CD4-positive, alpha-beta T cell treated with Interleukin-10 for 1 hour (primary cell): ENCODE results near the gene GAL3ST1.
"Not testable (repeated sequence)": the region's sequence is repeated elsewhere in the genome, so short reads cannot be mapped to it uniquely, and the experiment has no call there.

ENCODE experiments used
- DNase-seq: peaks from one replicate; pipeline ENCODE4 v3.0.0-alpha.2; 2020

Gene GAL3ST1

GRCh38 chr22:30574095-30574981 is at the start of gene GAL3ST1:
Gene GAL3ST1, minus strand, starts transcription at chr22:30574665. Its CDS starts 17,273 bp downstream, at chr22:30557392.
- DNase-seq, result no peak

- not testable (repeated sequence) for DNase-seq
These were observed 45.4 kb upstream of the GAL3ST1 start for GRCh38 chr22:30619909-30620308.

GRCh38 chr22:30617819-30618218 is 43.4 kb upstream of the GAL3ST1 start:
- no peak for DNase-seq

GRCh38 chr22:30615543-30615954 is 41.1 kb upstream of the GAL3ST1 start:
- DNase-seq, result no peak

GRCh38 chr22:30614879-30615278 is 40.4 kb upstream of the GAL3ST1 start:
- DNase-seq, result no peak

- no peak for DNase-seq
These were observed 39.8 kb upstream of the GAL3ST1 start for GRCh38 chr22:30614268-30614667.

GRCh38 chr22:30612789-30613188 is 38.3 kb upstream of the GAL3ST1 start:
- no peak for DNase-seq

- DNase-seq, result no peak
These were observed 36.7 kb upstream of the GAL3ST1 start for GRCh38 chr22:30611197-30611596.

- no peak for DNase-seq
These were observed 35.8 kb upstream of the GAL3ST1 start for GRCh38 chr22:30610299-30610698.

- DNase-seq, result peak; percentile 14
These were observed 35.1 kb upstream of the GAL3ST1 start for GRCh38 chr22:30609260-30610185.

GRCh38 chr22:30607939-30608338 is 33.5 kb upstream of the GAL3ST1 start:
- DNase-seq, result no peak

GRCh38 chr22:30607300-30607930 is 33.0 kb upstream of the GAL3ST1 start:
- DNase-seq, result no peak

- peak; percentile 28 for DNase-seq
These were observed 32.2 kb upstream of the GAL3ST1 start, which contains the start of gene TCN2 for GRCh38 chr22:30606455-30607299. Gene TCN2, plus strand, starts transcription at chr22:30607174. Its CDS starts 158 bp downstream, at chr22:30607332.

GRCh38 chr22:30605449-30606110 is 31.1 kb upstream of the GAL3ST1 start:
- DNase-seq, result peak; percentile 53

GRCh38 chr22:30604723-30605122 is 30.3 kb upstream of the GAL3ST1 start:
- DNase-seq, result no peak

GRCh38 chr22:30603801-30604200 is 29.3 kb upstream of the GAL3ST1 start:
- DNase-seq, result no peak

- peak; percentile 29 for DNase-seq
These were observed 27.6 kb upstream of the GAL3ST1 start for GRCh38 chr22:30602049-30602448.

- no peak for DNase-seq
These were observed 27.0 kb upstream of the GAL3ST1 start for GRCh38 chr22:30601464-30601863.

GRCh38 chr22:30600921-30601320 is 26.5 kb upstream of the GAL3ST1 start:
- no peak for DNase-seq

- DNase-seq, result no peak
These were observed 24.5 kb upstream of the GAL3ST1 start for GRCh38 chr22:30598986-30599385.

- DNase-seq, result no peak
These were observed 22.4 kb upstream of the GAL3ST1 start for GRCh38 chr22:30596886-30597285.
